HepG2 (cell line): ENCODE results near the gene LZTR1. TPM values are rescaled to one million over a fixed set of nuclear protein-coding genes. Genes with fewer than 3 reads are reported as not detected.
A peak's percentile ranks its signal among the peaks of the same experiment; 100 is the strongest.

ENCODE experiments used
- ARID5B ChIP-seq: IDR thresholded peaks from 2 replicates; pipeline ENCODE4 v1.4.0; 2020; ENCODE audit warnings: mild to moderate bottlenecking, missing genetic modification reagents
- CBX5 ChIP-seq: sonication (generic); formaldehyde crosslinking; IDR thresholded peaks from 2 replicates; pipeline ENCODE4 v1.4.0; 2020; ENCODE audit warnings: missing genetic modification reagents, borderline replicate concordance
- CENPX ChIP-seq: sonication (generic); formaldehyde crosslinking; IDR thresholded peaks from 2 replicates; pipeline ENCODE4 v1.9.0; 2021; ENCODE audit warnings: mild to moderate bottlenecking, missing genetic modification reagents, moderate library complexity
- GATAD2A ChIP-seq: IDR thresholded peaks from 2 replicates; pipeline ENCODE4 v1.6.1; 2016
- KDM1A ChIP-seq: IDR thresholded peaks from 2 replicates; pipeline ENCODE4 v1.6.1; 2016; ENCODE audit warnings: missing compliant biosample characterization
- MAZ ChIP-seq, 2 experiments: sonication (generic) in 1 of 2; formaldehyde crosslinking in 1 of 2; IDR thresholded peaks; 2 replicates each; pipeline versions ENCODE4 v1.5.0 to v1.6.1; 2012 to 2020; ENCODE audit warnings: low read depth in 2 of 2, mild to moderate bottlenecking in 2 of 2, borderline replicate concordance in 1 of 2, improper control_type of control experiment in 1 of 2, low read length in 1 of 2, missing genetic modification reagents in 1 of 2, moderate library complexity in 1 of 2
- PHF21A ChIP-seq: sonication (generic); formaldehyde crosslinking; IDR thresholded peaks from 2 replicates; pipeline ENCODE4 v1.5.0; 2020; ENCODE audit warnings: mild to moderate bottlenecking, missing genetic modification reagents
- RBM39 ChIP-seq: fragments of 200-400 bp; formaldehyde crosslinking; IDR thresholded peaks from one replicate; pipeline ENCODE4 v1.6.1; 2018; ENCODE audit warnings: antibody characterized with exemption, mild to moderate bottlenecking, low read depth, low read length; ENCODE audit not compliant: poor library complexity, severe bottlenecking
- RXRB ChIP-seq: IDR thresholded peaks from 2 replicates; pipeline ENCODE4 v1.6.1; 2016; ENCODE audit warnings: borderline replicate concordance, missing genetic modification reagents, missing compliant biosample characterization
- SPEN ChIP-seq: sonication (generic); formaldehyde crosslinking; IDR thresholded peaks from 2 replicates; pipeline ENCODE4 v1.5.1; 2020; ENCODE audit warnings: low read depth, mild to moderate bottlenecking, missing genetic modification reagents
- ZBTB42 ChIP-seq: sonication (generic); formaldehyde crosslinking; IDR thresholded peaks from 2 replicates; pipeline ENCODE4 v1.5.0; 2020; ENCODE audit warnings: mild to moderate bottlenecking, missing genetic modification reagents
- ZEB1 ChIP-seq: IDR thresholded peaks from 2 replicates; pipeline ENCODE4 v1.6.1; 2012; ENCODE audit warnings: mild to moderate bottlenecking, low read depth, inconsistent platforms; ENCODE audit not compliant: insufficient replicate concordance
- ZMYM2 ChIP-seq: sonication (generic); formaldehyde crosslinking; IDR thresholded peaks from 2 replicates; pipeline ENCODE4 v1.8.0; 2022; ENCODE audit warnings: mild to moderate bottlenecking, missing genetic modification reagents
- ZNF343 ChIP-seq: sonication (generic); formaldehyde crosslinking; IDR thresholded peaks from 2 replicates; pipeline ENCODE4 v1.4.0; 2020; ENCODE audit warnings: mild to moderate bottlenecking, missing genetic modification reagents
- ZNF768 ChIP-seq: sonication (generic); formaldehyde crosslinking; IDR thresholded peaks from 2 replicates; pipeline ENCODE4 v1.4.0; 2020; ENCODE audit warnings: missing genetic modification reagents
- ZNF788 ChIP-seq: sonication (generic); formaldehyde crosslinking; IDR thresholded peaks from 2 replicates; pipeline ENCODE4 v1.5.0; 2020; ENCODE audit warnings: mild to moderate bottlenecking, missing genetic modification reagents, borderline replicate concordance
- ZNF816 ChIP-seq: sonication (generic); formaldehyde crosslinking; IDR thresholded peaks from 2 replicates; pipeline ENCODE4 v1.8.0; 2022; ENCODE audit warnings: missing genetic modification reagents, mild to moderate bottlenecking, borderline replicate concordance
- polyA plus RNA-seq, 8 experiments: library from polyadenylated mRNA; depleted of rRNA in 3 of 8; stranded (reverse) in 7 of 8; unstranded in 1 of 8; fragments of >200 nt; fragmentation: Illumina TruSeq in 4 of 8; extraction: Trizol in 4 of 8; gene quantifications; 2 replicates each; pipeline versions ENCODE4 v1.2.1 to v1.2.3, GENCODE V29; 2011 to 2016; ENCODE audit warnings: low read depth in 4 of 8, missing spikeins in 1 of 8, mixed read lengths in 1 of 8; ENCODE audit not compliant: insufficient read depth in 1 of 8
- total RNA-seq, 5 experiments: library from RNA; depleted of rRNA; stranded (reverse); fragments of >200 nt; fragmentation: Illumina TruSeq; extraction: Trizol; gene quantifications; 2 replicates each; pipeline ENCODE4 v1.2.3, GENCODE V29; 2016; ENCODE audit warnings: low read depth in 1 of 5
- TF ChIP-seq, protein P1 (sequence below), 2 experiments: sonication (generic) in 1 of 2; formaldehyde crosslinking in 1 of 2; IDR thresholded peaks; 2 replicates each; pipeline versions ENCODE4 v1.4.0 to v1.6.1; 2018 to 2020; ENCODE audit warnings: missing genetic modification reagents in 2 of 2, borderline replicate concordance in 1 of 2, low read depth in 1 of 2, mild to moderate bottlenecking in 1 of 2, missing biosample characterization in 1 of 2
- TF ChIP-seq, protein P2 (sequence below): sonication (generic); formaldehyde crosslinking; IDR thresholded peaks from 2 replicates; pipeline ENCODE4 v1.4.0; 2020; ENCODE audit warnings: low read depth, mild to moderate bottlenecking, missing genetic modification reagents
- TF ChIP-seq, protein P3 (sequence below): IDR thresholded peaks from 2 replicates; pipeline ENCODE4 v1.6.1; 2016; ENCODE audit warnings: missing genetic modification reagents, missing compliant biosample characterization

The LZTR1 gene
- total and polyA plus RNA-seq, 2 of the 13 experiments (the other 11 are each of a cell fraction or from before 2014, with no cell fraction given) = 21.8 to 22.4 TPM

- TF ChIP-seq ZNF816 (CRISPR knock-in tag) (0 out of 2 replicates have a peak, but pooled peaks have one; percentile 1), PHF21A (CRISPR knock-in tag) (peak; percentile 62; the same call in 1 of the 2 replicates), RBM39 (no peak), KDM1A (CRISPR knock-in tag) (no peak), GATAD2A (peak; percentile 85), CENPX (CRISPR knock-in tag) (no peak), ZEB1 (peak; percentile 65), MAZ (IDR thresholded peaks at IDR 0.05; ENCODE audit: borderline replicate concordance, low read depth, low read length) (no peak), MAZ (CRISPR knock-in tag; IDR thresholded peaks at IDR 0.05; ENCODE audit: low read depth) (peak; percentile 45; the same call in 1 of the 2 replicates), ZMYM2 (CRISPR knock-in tag) (peak; percentile 57; the same call in 1 of the 2 replicates), ZNF788 (CRISPR knock-in tag) (peak; percentile 40; the same call in 1 of the 2 replicates), ZNF768 (CRISPR knock-in tag) (peak; percentile 81; the same call in 1 of the 2 replicates), RXRB (CRISPR knock-in tag) (peak; percentile 59; the same call in 1 of the 2 replicates), SPEN (CRISPR knock-in tag) (peak; percentile 72), ZBTB42 (CRISPR knock-in tag) (no peak), ZNF343 (CRISPR knock-in tag) (0 out of 2 replicates have a peak, but pooled peaks have one; percentile 53), ARID5B (CRISPR knock-in tag) (peak; percentile 52), CBX5 (CRISPR knock-in tag) (0 out of 2 replicates have a peak, but pooled peaks have one; percentile 44)
- TF ChIP-seq, protein P1, sequence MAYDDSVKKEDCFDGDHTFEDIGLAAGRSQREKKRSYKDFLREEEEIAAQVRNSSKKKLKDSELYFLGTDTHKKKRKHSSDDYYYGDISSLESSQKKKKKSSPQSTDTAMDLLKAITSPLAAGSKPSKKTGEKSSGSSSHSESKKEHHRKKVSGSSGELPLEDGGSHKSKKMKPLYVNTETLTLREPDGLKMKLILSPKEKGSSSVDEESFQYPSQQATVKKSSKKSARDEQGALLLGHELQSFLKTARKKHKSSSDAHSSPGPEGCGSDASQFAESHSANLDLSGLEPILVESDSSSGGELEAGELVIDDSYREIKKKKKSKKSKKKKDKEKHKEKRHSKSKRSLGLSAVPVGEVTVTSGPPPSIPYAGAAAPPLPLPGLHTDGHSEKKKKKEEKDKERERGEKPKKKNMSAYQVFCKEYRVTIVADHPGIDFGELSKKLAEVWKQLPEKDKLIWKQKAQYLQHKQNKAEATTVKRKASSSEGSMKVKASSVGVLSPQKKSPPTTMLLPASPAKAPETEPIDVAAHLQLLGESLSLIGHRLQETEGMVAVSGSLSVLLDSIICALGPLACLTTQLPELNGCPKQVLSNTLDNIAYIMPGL (CRISPR knock-in tag; IDR thresholded peaks at IDR 0.05; ENCODE audit: borderline replicate concordance in 1 of 2, low read depth in 1 of 2) = peak in 1 of 2 experiments; percentile 61; a peak in 2 of 4 replicates
- TF ChIP-seq, protein P2, sequence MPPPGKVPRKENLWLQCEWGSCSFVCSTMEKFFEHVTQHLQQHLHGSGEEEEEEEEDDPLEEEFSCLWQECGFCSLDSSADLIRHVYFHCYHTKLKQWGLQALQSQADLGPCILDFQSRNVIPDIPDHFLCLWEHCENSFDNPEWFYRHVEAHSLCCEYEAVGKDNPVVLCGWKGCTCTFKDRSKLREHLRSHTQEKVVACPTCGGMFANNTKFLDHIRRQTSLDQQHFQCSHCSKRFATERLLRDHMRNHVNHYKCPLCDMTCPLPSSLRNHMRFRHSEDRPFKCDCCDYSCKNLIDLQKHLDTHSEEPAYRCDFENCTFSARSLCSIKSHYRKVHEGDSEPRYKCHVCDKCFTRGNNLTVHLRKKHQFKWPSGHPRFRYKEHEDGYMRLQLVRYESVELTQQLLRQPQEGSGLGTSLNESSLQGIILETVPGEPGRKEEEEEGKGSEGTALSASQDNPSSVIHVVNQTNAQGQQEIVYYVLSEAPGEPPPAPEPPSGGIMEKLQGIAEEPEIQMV (CRISPR knock-in tag) = 0 out of 2 replicates have a peak, but pooled peaks have one; percentile 45
- TF ChIP-seq, protein P3, sequence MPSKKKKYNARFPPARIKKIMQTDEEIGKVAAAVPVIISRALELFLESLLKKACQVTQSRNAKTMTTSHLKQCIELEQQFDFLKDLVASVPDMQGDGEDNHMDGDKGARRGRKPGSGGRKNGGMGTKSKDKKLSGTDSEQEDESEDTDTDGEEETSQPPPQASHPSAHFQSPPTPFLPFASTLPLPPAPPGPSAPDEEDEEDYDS = no peak
Observed at GRCh38 chr22:20963201-20964052, 18.7 kb upstream of the LZTR1 start (continued).
